Sigmoid colon (tissue), 7 donors: Measurements from ENCODE around the gene ADAD2. TPM values are rescaled to one million over a fixed set of nuclear protein-coding genes. Genes with fewer than 3 reads are reported as not detected.

ENCODE experiments used
- DNase-seq: peaks from one replicate; pipeline ENCODE4 v3.0.0-alpha.2; 2019
- H3K27ac ChIP-seq, 4 donors: fragments of 200-600 bp; sonication (generic); one replicate each; pipeline ENCODE4 v1.5.1; 2016 to 2019; ENCODE audit warnings: mild to moderate bottlenecking in 1 of 4
- H3K27me3 ChIP-seq, 3 donors: fragments of 200-600 bp; sonication (generic); one replicate each; pipeline ENCODE4 v1.5.1; 2019; ENCODE audit warnings: mild to moderate bottlenecking in 1 of 3
- H3K36me3 ChIP-seq, 4 donors: fragments of 200-600 bp; sonication (generic); one replicate each; pipeline ENCODE4 v1.5.1; 2016 to 2019
- H3K4me1 ChIP-seq, 4 donors: fragments of 200-600 bp; sonication (generic); one replicate each; pipeline ENCODE4 v1.5.1; 2017 to 2019
- H3K4me3 ChIP-seq, 4 donors: fragments of 200-600 bp; sonication (generic); one replicate each; pipeline ENCODE4 v1.5.1; 2017 to 2019; ENCODE audit warnings: mild to moderate bottlenecking in 2 of 4, moderate library complexity in 1 of 4
- H3K9me3 ChIP-seq, 4 donors: fragments of 200-600 bp in 3 of 4; sonication (generic) in 3 of 4; one replicate each; pipeline versions ENCODE4 v1.5.1 to v1.6.1; 2013 to 2019
- CTCF ChIP-seq, 4 experiments: fragments of 450-650 bp in 3 of 4; fragments of 200-600 bp in 1 of 4; IDR thresholded peaks; one replicate each; pipeline ENCODE4 v1.5.1; 2016 to 2019; ENCODE audit warnings: antibody characterized with exemption in 4 of 4, mild to moderate bottlenecking in 3 of 4, moderate library complexity in 2 of 4
- EP300 ChIP-seq, 4 donors: sonication (generic); formaldehyde crosslinking; IDR thresholded peaks; one replicate each; pipeline ENCODE4 v1.6.1; 2017; ENCODE audit warnings: antibody characterized with exemption in 4 of 4
- POLR2A ChIP-seq, 2 donors: fragments of 450-650 bp; IDR thresholded peaks; one replicate each; pipeline ENCODE4 v1.6.1; 2016; ENCODE audit warnings: antibody characterized with exemption in 2 of 2, mild to moderate bottlenecking in 2 of 2, moderate library complexity in 2 of 2
- POLR2AphosphoS5 ChIP-seq, 4 donors: sonication (generic); formaldehyde crosslinking; IDR thresholded peaks; one replicate each; pipeline ENCODE4 v1.6.1; 2017; ENCODE audit warnings: antibody characterized with exemption in 4 of 4
- WGBS, 2 donors: extraction: QIAGEN DNeasy Blood & Tissue Kit; methylation state at CpG; one replicate each; pipeline ENCODE4 v1.1.7; 2013; 5-methylcytosine and 5-hydroxymethylcytosine counted together
- intact Hi-C: fragments of 100-400 bp; cut with DNase I; formaldehyde crosslinking; loops from one replicate; pipeline ENCODE4 v1.15.1; 2023
- polyA plus RNA-seq, 3 donors: library from polyadenylated mRNA; stranded (reverse); fragments of 200-250 nt; gene quantifications; one replicate each; pipeline ENCODE4 v1.2.3, GENCODE V29; 2013
- total RNA-seq, 4 donors: library from RNA; depleted of rRNA; stranded (reverse); fragments of >200 nt; gene quantifications; one replicate each; pipeline ENCODE4 v1.1.0, GENCODE V29; 2016
- donor health status: healthy with polysubstance abuse.
- donor health status: Bipolar disorder and iron deficiency.
- donor health status: healthy.

Gene ADAD2
- total RNA-seq (under 1 TPM in 2 of 4 donors, not detected in 2; 0.36 to 0.83 TPM), polyA plus RNA-seq (under 1 TPM in 1 of 3 donors, not detected in 2; 0.29 TPM)

DNA sequence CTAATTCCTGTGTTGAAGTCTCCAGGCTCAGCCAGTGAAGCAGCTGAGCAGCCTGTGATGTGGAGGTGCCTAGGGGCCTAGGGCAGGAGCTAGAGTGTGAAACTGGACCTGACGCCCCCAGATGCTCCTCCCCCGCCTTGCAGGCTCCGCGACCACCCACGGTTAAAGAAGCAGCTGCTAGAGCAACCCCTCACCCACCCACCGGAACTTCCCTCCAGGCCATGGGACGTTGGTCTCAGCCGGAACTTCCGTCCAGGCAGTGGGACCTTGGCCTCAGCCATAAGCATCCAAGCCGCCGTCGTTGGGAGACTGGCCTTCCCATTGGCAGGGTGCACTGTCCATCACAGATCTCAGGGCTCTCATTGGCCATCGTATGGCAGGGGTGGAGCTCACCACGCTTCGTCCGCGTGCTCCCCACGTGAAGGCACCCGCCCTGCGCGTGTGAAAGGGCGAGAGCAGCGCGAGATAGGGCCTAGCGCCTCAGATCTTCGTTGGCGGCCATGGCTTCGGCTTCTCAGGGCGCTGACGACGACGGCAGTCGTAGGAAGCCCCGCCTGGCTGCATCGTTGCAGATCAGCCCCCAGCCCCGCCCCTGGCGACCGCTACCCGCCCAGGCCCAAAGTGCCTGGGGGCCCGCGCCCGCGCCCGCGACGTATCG, at the start of gene ADAD2:
Gene ADAD2, plus strand, starts transcription at position 427 of the 658 bp plus-strand sequence. Its CDS starts 74 bp downstream, at position 501.
- no peaks in the 10 kb centered on the region for H3K36me3 ChIP-seq
- H3K27me3 ChIP-seq: peaks cover 0 to 6% (median 0%) of the 10 kb centered on the region in 3 donors
- DNase-seq: no peak
- H3K4me1 ChIP-seq: peaks cover 0 to 11% (median 5%) of the 10 kb centered on the region in 4 donors
- intact Hi-C loops: loop anchor here (5.0 kb wide), 1 partner anchor 224 kb away; the partner anchor contains the start of gene NECAB2
- no peaks in the 10 kb centered on the region for H3K9me3 ChIP-seq
- H3K27ac ChIP-seq: no peak within 1 kb of the TSS
- no peak within 1 kb of the TSS for H3K4me3 ChIP-seq
- 94% methylated on average over 47 of the region's 47 CpGs for WGBS, 2 donors
- TF ChIP-seq EP300 (IDR thresholded peaks at IDR 0.05): no peak
- TF ChIP-seq CTCF (IDR thresholded peaks at IDR 0.05): no peak
- no peak for TF ChIP-seq POLR2A (IDR thresholded peaks at IDR 0.05)
- TF ChIP-seq POLR2AphosphoS5 (IDR thresholded peaks at IDR 0.05): no peak

- Histone ChIP-seq H3K9me3 (no peaks in the 10 kb centered on the region), H3K4me1 (peaks cover 0 to 29% (median 17%) of the 10 kb centered on the region in 4 donors), H3K36me3 (no peaks in the 10 kb centered on the region), H3K27ac (no peak overlapping the region), H3K27me3 (no peaks in the 10 kb centered on the region), H3K4me3 (no peak overlapping the region)
- intact Hi-C loops: no loop called here
- 94 to 98% methylated on average over 1 of the region's 1 CpG for WGBS, 2 donors
- TF ChIP-seq EP300 (IDR thresholded peaks at IDR 0.05): no peak
- no peak for TF ChIP-seq POLR2A (IDR thresholded peaks at IDR 0.05)
- TF ChIP-seq POLR2AphosphoS5 (IDR thresholded peaks at IDR 0.05): no peak
- no peak for TF ChIP-seq CTCF (IDR thresholded peaks at IDR 0.05)
- DNase-seq: no peak
These were observed 47.9 kb upstream of the ADAD2 start for GRCh38 chr16:84143081-84143480.

DNA sequence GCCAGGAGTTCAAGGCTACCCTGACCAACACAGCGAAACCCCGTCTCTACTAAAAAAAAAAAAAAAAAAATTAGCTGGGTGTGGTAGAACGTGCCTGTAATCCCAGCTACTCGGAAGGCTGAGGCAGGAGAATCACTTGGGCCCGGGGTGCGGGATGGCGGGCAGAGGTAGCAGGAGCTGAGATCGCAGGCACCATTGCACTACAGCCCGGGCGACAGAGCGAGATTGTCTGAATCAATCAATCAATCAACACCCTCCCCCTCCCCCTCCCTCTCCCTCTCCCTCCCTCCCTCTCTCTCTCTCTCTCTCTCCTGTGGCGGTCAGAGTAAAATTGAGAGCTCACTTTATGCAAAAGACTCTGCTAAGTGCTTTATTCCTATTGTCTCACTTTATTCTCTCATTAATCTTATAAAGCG, 47.2 kb upstream of the ADAD2 start:
- WGBS, 2 donors: 10 to 43% methylated on average over 13 of the region's 13 CpGs
- H3K27ac ChIP-seq: peak overlapping the region in 2 of 4 donors; percentile 82 to 85

DNA sequence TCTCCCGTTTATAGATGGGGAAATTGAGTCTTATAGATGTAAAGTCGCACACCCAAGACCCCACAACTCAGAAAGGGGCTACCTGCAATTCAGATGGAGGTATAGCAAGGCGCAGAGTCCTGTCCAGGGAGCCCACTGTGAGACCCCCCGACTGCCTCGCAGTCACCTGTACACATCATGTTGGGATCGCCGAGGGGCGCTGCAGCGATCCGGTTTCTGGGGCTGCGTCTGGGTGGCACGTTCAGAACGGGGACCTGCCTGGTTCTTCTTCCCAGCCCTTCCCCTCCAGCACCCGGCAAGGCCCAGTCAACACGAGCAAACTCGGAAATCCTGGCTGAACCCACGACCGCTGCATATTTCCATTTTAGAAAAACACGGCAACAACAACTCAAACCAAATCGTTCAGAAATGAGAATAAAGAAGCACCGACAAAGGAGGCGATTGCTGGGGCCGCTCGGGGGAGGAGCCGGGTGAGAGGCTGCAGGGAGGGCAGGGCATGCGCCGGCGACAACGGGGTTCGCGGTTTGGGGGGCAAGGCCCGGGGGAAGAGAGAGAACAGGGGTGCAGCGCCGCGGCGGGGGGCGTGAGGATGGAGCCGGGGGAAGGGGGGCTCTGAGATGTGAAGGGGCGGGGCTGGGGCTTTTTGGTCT, 46.6 kb upstream of the ADAD2 start:
- no peaks in the 10 kb centered on the region for H3K36me3 ChIP-seq
- no peak for DNase-seq
- no peak for TF ChIP-seq POLR2AphosphoS5 (IDR thresholded peaks at IDR 0.05)
- intact Hi-C loops: loop anchor here (2.0 kb wide), 1 partner anchor 28 kb away; the partner anchor contains the start of gene MBTPS1
- H3K4me1 ChIP-seq: peaks cover 0 to 29% (median 17%) of the 10 kb centered on the region in 4 donors
- no peaks in the 10 kb centered on the region for H3K27me3 ChIP-seq
- H3K9me3 ChIP-seq: no peaks in the 10 kb centered on the region
- 1% methylated on average over 39 of the region's 39 CpGs for WGBS, 2 donors
- H3K4me3 ChIP-seq: peak overlapping the region; percentile 97 to 99 (median 98)
- H3K27ac ChIP-seq: peak overlapping the region; percentile 75 to 85 (median 80)

More for the DNA sequence above, 47.2 kb upstream of the ADAD2 start:
- no peak for TF ChIP-seq POLR2A (IDR thresholded peaks at IDR 0.05)
- no peak for TF ChIP-seq POLR2AphosphoS5 (IDR thresholded peaks at IDR 0.05)
- no peak for TF ChIP-seq EP300 (IDR thresholded peaks at IDR 0.05)
- TF ChIP-seq CTCF (IDR thresholded peaks at IDR 0.05): no peak
- H3K36me3 ChIP-seq: no peaks in the 10 kb centered on the region
- no peaks in the 10 kb centered on the region for H3K27me3 ChIP-seq
- no peaks in the 10 kb centered on the region for H3K9me3 ChIP-seq
- peak overlapping the region in 3 of 4 donors; percentile 97 to 99 (median 97) for H3K4me3 ChIP-seq
- peaks cover 0 to 29% (median 17%) of the 10 kb centered on the region in 4 donors for H3K4me1 ChIP-seq
- intact Hi-C loops: loop anchor here (2.0 kb wide), 1 partner anchor 27 kb away; the partner anchor contains the start of gene MBTPS1
- no peak for DNase-seq
